Vagina (tissue), 2 donors: ENCODE measurements around the gene RNF166. TPM values are rescaled to one million over a fixed set of nuclear protein-coding genes. Genes with fewer than 3 reads are reported as not detected.

Experiments used
- DNase-seq, 2 donors: peaks; one replicate each; pipeline ENCODE4 v3.0.0-alpha.2; 2017; ENCODE audit errors: extremely low spot score in 2 of 2
- H3K27ac ChIP-seq: fragments of 200-600 bp; sonication (generic); one replicate; pipeline ENCODE4 v1.5.1; 2019
- H3K27me3 ChIP-seq: fragments of 200-600 bp; sonication (generic); one replicate; pipeline ENCODE4 v1.5.1; 2019
- H3K36me3 ChIP-seq, 2 donors: fragments of 200-600 bp; sonication (generic); one replicate each; pipeline ENCODE4 v1.5.1; 2017 to 2019
- H3K4me1 ChIP-seq: fragments of 200-600 bp; sonication (generic); one replicate; pipeline ENCODE4 v1.5.1; 2019
- H3K4me3 ChIP-seq, 2 donors: fragments of 200-600 bp; sonication (generic); 1 replicate in 1 of 2; 2 replicates in 1 of 2; pipeline ENCODE4 v1.5.1; 2016 to 2019
- H3K9me3 ChIP-seq: fragments of 200-600 bp; sonication (generic); one replicate; pipeline ENCODE4 v1.5.1; 2019
- CTCF ChIP-seq, 3 experiments: fragments of 450-650 bp in 2 of 3; fragments of 200-600 bp in 1 of 3; sonication (generic) in 1 of 3; IDR thresholded peaks; one replicate each; pipeline ENCODE4 v1.5.1; 2017 to 2019; ENCODE audit warnings: antibody characterized with exemption in 3 of 3, mild to moderate bottlenecking in 2 of 3, moderate library complexity in 2 of 3
- POLR2A ChIP-seq, 2 donors: fragments of 450-650 bp; IDR thresholded peaks; one replicate each; pipeline ENCODE4 v1.6.1; 2017; ENCODE audit warnings: antibody characterized with exemption in 2 of 2, mild to moderate bottlenecking in 2 of 2, moderate library complexity in 2 of 2
- POLR2AphosphoS5 ChIP-seq, 2 donors: sonication (generic); formaldehyde crosslinking; IDR thresholded peaks; one replicate each; pipeline ENCODE4 v1.9.0; 2017; ENCODE audit warnings: antibody characterized with exemption in 2 of 2, mild to moderate bottlenecking in 2 of 2, low read depth in 1 of 2; ENCODE audit not compliant: insufficient read depth in 1 of 2
- intact Hi-C: fragments of 100-400 bp; cut with DNase I; formaldehyde crosslinking; loops from one replicate; pipeline ENCODE4 v1.15.1; 2023
- microRNA-seq: library from miRNA; unstranded; fragments of <30 nt; microRNA quantifications from one replicate; pipeline ENCODE4, GENCODE V29; 2017; ENCODE audit warnings: borderline number of aligned reads, borderline replicate concordance
- total RNA-seq: library from RNA; depleted of rRNA; stranded (reverse); fragments of >200 nt; gene quantifications from one replicate; pipeline ENCODE4 v1.2.3, GENCODE V29; 2016

The RNF166 gene
- total RNA-seq, 1 donor from 2014 or later = 26.5 TPM

GRCh38 chr16:88649195-88649923 lies 56.8 kb downstream of the RNF166 start:
- intact Hi-C loops = no loop called here
- no peak overlapping the region for H3K27ac ChIP-seq
- no peak for TF ChIP-seq POLR2AphosphoS5 (IDR thresholded peaks at IDR 0.05; ENCODE audit: insufficient read depth in 1 of 2, low read depth in 1 of 2)
- TF ChIP-seq CTCF (IDR thresholded peaks at IDR 0.05) = no peak
- no peak for TF ChIP-seq POLR2A (IDR thresholded peaks at IDR 0.05)
- H3K36me3 ChIP-seq = no peaks in the 10 kb centered on the region
- no peaks in the 10 kb centered on the region for H3K9me3 ChIP-seq
- DNase-seq = no peak
- H3K4me1 ChIP-seq = peaks cover 27% of the 10 kb centered on the region
- peak overlapping the region; percentile 73 to 74 for H3K4me3 ChIP-seq
- no peaks in the 10 kb centered on the region for H3K27me3 ChIP-seq

- Histone ChIP-seq H3K27me3 (no peaks in the 10 kb centered on the region), H3K36me3 (no peaks in the 10 kb centered on the region), H3K9me3 (no peaks in the 10 kb centered on the region), H3K4me1 (peaks cover 27% of the 10 kb centered on the region), H3K27ac (no peak overlapping the region), H3K4me3 (no peak overlapping the region)
- DNase-seq = no peak
- intact Hi-C loops = no loop called here
- TF ChIP-seq CTCF (IDR thresholded peaks at IDR 0.05) (no peak), POLR2A (IDR thresholded peaks at IDR 0.05) (no peak), POLR2AphosphoS5 (IDR thresholded peaks at IDR 0.05; ENCODE audit: insufficient read depth in 1 of 2, low read depth in 1 of 2) (no peak)
Measured at GRCh38 chr16:88647178-88648070, 58.8 kb downstream of the RNF166 start.

Small RNA genes lying within 50 kb of the gene (microRNA-seq; reads per million reads assigned to microRNA genes)
- not detected for gene MIR4722

Other genes starting within 250 kb of the RNF166 start
- gene ZC3H18, start 136.0 kb downstream of the RNF166 start, total RNA-seq = 18.4 TPM
- gene IL17C, start 67.8 kb downstream of the RNF166 start, total RNA-seq = not detected
- 188 TPM for gene CYBA, start 55.4 kb downstream of the RNF166 start, total RNA-seq
- 33.1 TPM for gene MVD, start 43.3 kb downstream of the RNF166 start, total RNA-seq
- gene SNAI3, start 19.9 kb downstream of the RNF166 start, total RNA-seq = not detected
- 7.9 TPM for gene CTU2, start 95 bp upstream of the RNF166 start, total RNA-seq
- gene PIEZO1, start 78.8 kb upstream of the RNF166 start, total RNA-seq = 184 TPM
- gene CDT1, start 97.4 kb upstream of the RNF166 start, total RNA-seq = 10.8 TPM
- 134 TPM for gene APRT, start 105.5 kb upstream of the RNF166 start, total RNA-seq
- gene GALNS, start 150.5 kb upstream of the RNF166 start, total RNA-seq = 61.4 TPM
- gene TRAPPC2L, start 150.7 kb upstream of the RNF166 start, total RNA-seq = 50.8 TPM
- not detected for gene PABPN1L, start 160.3 kb upstream of the RNF166 start, total RNA-seq